IMR-90 (cell line): ENCODE results near the gene JAKMIP1. TPM values are rescaled to one million over a fixed set of nuclear protein-coding genes. Genes with fewer than 3 reads are reported as not detected.

Source experiments
- ATAC-seq: fragments of 200-7000 bp; cut with Tn5 transposase; 2 replicates; pipeline ENCODE4 v1.9.1; 2020; ENCODE audit warnings: low read depth, mild to moderate bottlenecking, moderate library complexity
- BruUV-seq: library from RNA; stranded (reverse); fragments of 400-500 nt; replicated peaks from 2 replicates; lab custom pipeline; 2021; lab: Mats Ljungman, UMichigan
- CTCF ChIA-PET: fragments of 300-600 bp; formaldehyde crosslinking; extraction: SDS; loops from one replicate; lab custom pipeline; 2021; ENCODE audit warnings: antibody characterized with exemption; lab: Yijun Ruan, JAX
- POLR2A ChIA-PET: fragments of 300-600 bp; sonication (Branson Sonifier 250); formaldehyde crosslinking; loops from one replicate; lab custom pipeline; 2022; ENCODE audit warnings: antibody characterized with exemption; ENCODE audit not compliant: unreplicated experiment; lab: Charles Lee
- DNase-seq: peaks from one replicate; pipeline ENCODE4 v3.0.0; 2013
- H2AFZ ChIP-seq: replicated peaks from 2 replicates; pipeline ENCODE3; 2013; ENCODE audit warnings: low read length, mild to moderate bottlenecking; ENCODE audit not compliant: poor library complexity
- H2AK5ac ChIP-seq: 2 replicates; pipeline ENCODE4 v1.6.1; 2013; ENCODE audit warnings: low read depth, low read length, inconsistent platforms
- H2AK9ac ChIP-seq: replicated peaks from 2 replicates; pipeline ENCODE3; 2013; ENCODE audit warnings: mild to moderate bottlenecking, low read depth, low read length, moderate library complexity; ENCODE audit not compliant: poor library complexity
- H2BK120ac ChIP-seq: 2 replicates; pipeline ENCODE4 v1.6.1; 2013; ENCODE audit warnings: low read depth, low read length, inconsistent platforms
- H2BK15ac ChIP-seq: 3 replicates; pipeline ENCODE4 v1.6.1; 2013; ENCODE audit warnings: low read depth, low read length, inconsistent platforms
- H2BK20ac ChIP-seq: 2 replicates; pipeline ENCODE4 v1.6.1; 2013; ENCODE audit warnings: low read depth, mild to moderate bottlenecking, inconsistent platforms, low read length, moderate library complexity
- H2BK5ac ChIP-seq: 2 replicates; pipeline ENCODE4 v1.6.1; 2013; ENCODE audit warnings: mild to moderate bottlenecking, low read depth, low read length, inconsistent platforms; ENCODE audit not compliant: poor library complexity, severe bottlenecking
- H3K14ac ChIP-seq: replicated peaks from 2 replicates; pipeline ENCODE4 v1.6.1; 2013; ENCODE audit warnings: low read depth, low read length, inconsistent platforms
- H3K18ac ChIP-seq: 2 replicates; pipeline ENCODE4 v1.6.1; 2013; ENCODE audit warnings: low read depth, low read length, control low read depth
- H3K23ac ChIP-seq: 2 replicates; pipeline ENCODE4 v1.6.1; 2013; ENCODE audit warnings: low read depth, low read length, inconsistent platforms
- H3K27ac ChIP-seq: 2 replicates; pipeline ENCODE4 v1.5.1; 2013; ENCODE audit warnings: mild to moderate bottlenecking, control low read depth, low read length; ENCODE audit not compliant: insufficient read depth
- H3K27me3 ChIP-seq: 2 replicates; pipeline ENCODE4 v1.6.1; 2013; ENCODE audit warnings: low read length; ENCODE audit not compliant: control insufficient read depth, insufficient read depth
- H3K36me3 ChIP-seq: 2 replicates; pipeline ENCODE4 v1.6.1; 2013; ENCODE audit warnings: low read length, mixed read lengths; ENCODE audit not compliant: control insufficient read depth, insufficient read depth
- H3K4ac ChIP-seq: 2 replicates; pipeline ENCODE4 v1.6.1; 2013; ENCODE audit warnings: low read depth, low read length, inconsistent platforms
- H3K4me1 ChIP-seq: 2 replicates; pipeline ENCODE4 v1.6.1; 2013; ENCODE audit warnings: low read length, mixed read lengths; ENCODE audit not compliant: control insufficient read depth, insufficient read depth
- H3K4me2 ChIP-seq: 2 replicates; pipeline ENCODE4 v1.6.1; 2013; ENCODE audit warnings: low read depth, mild to moderate bottlenecking, control low read depth, low read length, moderate library complexity
- H3K4me3 ChIP-seq: 2 replicates; pipeline ENCODE4 v1.5.1; 2013; ENCODE audit warnings: low read depth, mild to moderate bottlenecking, control low read depth, low read length, moderate library complexity; ENCODE audit not compliant: insufficient read depth
- H3K56ac ChIP-seq: 2 replicates; pipeline ENCODE4 v1.6.1; 2013; ENCODE audit warnings: low read length, inconsistent platforms; ENCODE audit not compliant: insufficient read depth; ENCODE audit errors: extremely low read depth
- H3K79me1 ChIP-seq, 2 experiments: 2 replicates each; pipeline ENCODE4 v1.6.1; 2013; ENCODE audit warnings: low read length in 2 of 2, inconsistent platforms in 1 of 2, low read depth in 1 of 2
- H3K9ac ChIP-seq: 2 replicates; pipeline ENCODE4 v1.6.1; 2013; ENCODE audit warnings: low read depth, low read length, control low read depth
- H3K9me1 ChIP-seq: 2 replicates; pipeline ENCODE4 v1.6.1; 2013; ENCODE audit warnings: low read length, inconsistent platforms; ENCODE audit not compliant: insufficient read depth
- H3K9me3 ChIP-seq: 2 replicates; pipeline ENCODE4 v1.6.1; 2013; ENCODE audit warnings: low read length; ENCODE audit not compliant: control insufficient read depth, insufficient read depth
- H4K20me1 ChIP-seq: 2 replicates; pipeline ENCODE4 v1.6.1; 2013; ENCODE audit warnings: low read length, inconsistent platforms; ENCODE audit not compliant: insufficient read depth
- H4K5ac ChIP-seq: 2 replicates; pipeline ENCODE4 v1.6.1; 2013; ENCODE audit warnings: mild to moderate bottlenecking, low read depth, low read length, control low read depth
- H4K8ac ChIP-seq, 2 experiments: 2 replicates each; pipeline ENCODE4 v1.6.1; 2013; ENCODE audit warnings: low read depth in 2 of 2, low read length in 2 of 2, control low read depth in 1 of 2, inconsistent platforms in 1 of 2
- H4K91ac ChIP-seq: 2 replicates; pipeline ENCODE4 v1.6.1; 2013; ENCODE audit warnings: low read depth, low read length, inconsistent platforms; ENCODE audit not compliant: insufficient read depth
- CEBPB ChIP-seq: IDR thresholded peaks from 2 replicates; pipeline ENCODE4 v1.6.1; 2012; ENCODE audit warnings: low read depth, low read length, improper control_type of control experiment
- FOS ChIP-seq: fragments of 150-350 bp; IDR thresholded peaks from 2 replicates; pipeline ENCODE4 v1.6.1; 2016; ENCODE audit warnings: low read depth, low read length
- MAFK ChIP-seq: IDR thresholded peaks from 2 replicates; pipeline ENCODE4 v1.6.1; 2012; ENCODE audit warnings: low read depth, low read length, improper control_type of control experiment
- MXI1 ChIP-seq: IDR thresholded peaks from 2 replicates; pipeline ENCODE4 v1.6.1; 2012; ENCODE audit warnings: low read depth, mild to moderate bottlenecking, low read length, moderate library complexity, borderline replicate concordance
- NFE2L2 ChIP-seq: fragments of 150-350 bp; IDR thresholded peaks from 2 replicates; pipeline ENCODE4 v1.6.1; 2016; ENCODE audit warnings: low read depth, mild to moderate bottlenecking, low read length
- POLR2A ChIP-seq: IDR thresholded peaks from 2 replicates; pipeline ENCODE4 v1.6.1; 2012; ENCODE audit warnings: mild to moderate bottlenecking, low read depth, low read length
- RAD21 ChIP-seq: IDR thresholded peaks from 2 replicates; pipeline ENCODE4 v1.6.1; 2012; ENCODE audit warnings: low read length, improper control_type of control experiment
- RFX5 ChIP-seq: IDR thresholded peaks from 2 replicates; pipeline ENCODE4 v1.8.0; 2012; ENCODE audit warnings: low read depth, mild to moderate bottlenecking, low read length, moderate library complexity
- SMC3 ChIP-seq: fragments of 150-350 bp; IDR thresholded peaks from 2 replicates; pipeline ENCODE4 v1.6.1; 2016; ENCODE audit warnings: low read depth, mild to moderate bottlenecking, antibody characterized with exemption, low read length, moderate library complexity
- WGBS, 2 experiments: methylation state at CpG; one replicate each; pipeline versions ENCODE4 v1.1.5 to v1.1.7; 2013; ENCODE audit warnings: missing lambda C conversion rate in 2 of 2; ENCODE audit not compliant: insufficient read length in 1 of 2; ENCODE audit errors: extremely low coverage in 2 of 2; 5-methylcytosine and 5-hydroxymethylcytosine counted together
- dilution Hi-C: fragments of 300-500 bp; cut with HindIII; formaldehyde crosslinking; loops from one replicate; pipeline ENCODE4 v1.14.3; 2018; ENCODE audit warnings: low sequenced_read_pairs; ENCODE audit not compliant: unreplicated experiment
- in situ Hi-C: fragments of 300-500 bp; cut with MboI; formaldehyde crosslinking; loops from 3 replicates; pipeline ENCODE4 v1.14.3; 2019; ENCODE audit warnings: low sequenced_read_pairs, inconsistent platforms, mixed read lengths
- intact Hi-C: fragments of 100-400 bp; cut with micrococcal nuclease; formaldehyde crosslinking; loops from 2 replicates; pipeline ENCODE4 v1.10.0; 2022
- polyA plus RNA-seq, 3 experiments: library from polyadenylated mRNA; depleted of rRNA; stranded (reverse); fragments of >200 nt; gene quantifications; 2 replicates each; pipeline ENCODE4 v1.2.3, GENCODE V29; 2012; ENCODE audit warnings: low replicate concordance in 1 of 3
- total RNA-seq: library from RNA; depleted of rRNA; stranded (reverse); fragments of >200 nt; gene quantifications from 2 replicates; pipeline ENCODE4 v1.2.3, GENCODE V29; 2012
- TF ChIP-seq, protein P1 (sequence below): conservative IDR thresholded peaks from 2 replicates; pipeline ENCODE4 v1.5.1; 2012; ENCODE audit warnings: mild to moderate bottlenecking, low read depth, low read length, improper control_type of control experiment
- TF ChIP-seq, protein P2 (sequence below): fragments of 150-350 bp; IDR thresholded peaks from 2 replicates; pipeline ENCODE4 v1.6.1; 2016; ENCODE audit warnings: low read depth, mild to moderate bottlenecking, low read length, moderate library complexity, borderline replicate concordance
- TF ChIP-seq, protein P3 (sequence below): fragments of 150-350 bp; IDR thresholded peaks from 2 replicates; pipeline ENCODE4 v1.6.1; 2017; ENCODE audit warnings: mild to moderate bottlenecking, antibody characterized with exemption, low read length, low read depth

JAKMIP1 gene
- total and polyA plus RNA-seq, 2 of the 4 experiments (the other 2 are of a cell fraction), result not detected

GRCh38 chr4:5982156-5982973 is 218.0 kb downstream of the JAKMIP1 start (continued):
- TF ChIP-seq SMC3, result no peak

- Histone ChIP-seq H2BK15ac (no peak overlapping the region), H4K8ac (no peak overlapping the region), H3K4me3 (no peak overlapping the region), H3K23ac (no peak overlapping the region), H3K4me2 (no peak overlapping the region), H4K91ac (no peak overlapping the region), H3K18ac (no peak overlapping the region), H3K9me1 (no peaks in the 10 kb centered on the region), H3K9me3 (no peaks in the 10 kb centered on the region), H4K5ac (no peak overlapping the region), H3K27me3 (no peaks in the 10 kb centered on the region), H2AFZ (no peak overlapping the region), H3K79me1 (no peaks in the 10 kb centered on the region), H3K27ac (no peak overlapping the region), H2AK9ac (no peak overlapping the region), H4K20me1 (no peaks in the 10 kb centered on the region), H2BK120ac (no peak overlapping the region), H2BK20ac (no peak overlapping the region), H3K4me1 (no peaks in the 10 kb centered on the region), H2AK5ac (no peak overlapping the region), H3K36me3 (no peaks in the 10 kb centered on the region), H3K14ac (no peak overlapping the region), H2BK5ac (no peak overlapping the region), H3K9ac (no peak overlapping the region), H3K56ac (no peak overlapping the region), H3K4ac (no peak overlapping the region)
- ChIA-PET POLR2A (no interaction called here), CTCF (no interaction called here)
- intact Hi-C loops (no loop called here), dilution Hi-C loops (no loop called here), in situ Hi-C loops (no loop called here)
- DNase-seq (no peak), ATAC-seq (no peak)
- WGBS, 2 experiments, result no CpG with 5 or more reads among the region's 3 CpGs
- BruUV-seq, result no TSS peak
- TF ChIP-seq POLR2A (no peak), RAD21 (no peak), RFX5 (no peak), MAFK (no peak), NFE2L2 (no peak), FOS (no peak), CEBPB (no peak), MXI1 (no peak)
- TF ChIP-seq, protein P1, sequence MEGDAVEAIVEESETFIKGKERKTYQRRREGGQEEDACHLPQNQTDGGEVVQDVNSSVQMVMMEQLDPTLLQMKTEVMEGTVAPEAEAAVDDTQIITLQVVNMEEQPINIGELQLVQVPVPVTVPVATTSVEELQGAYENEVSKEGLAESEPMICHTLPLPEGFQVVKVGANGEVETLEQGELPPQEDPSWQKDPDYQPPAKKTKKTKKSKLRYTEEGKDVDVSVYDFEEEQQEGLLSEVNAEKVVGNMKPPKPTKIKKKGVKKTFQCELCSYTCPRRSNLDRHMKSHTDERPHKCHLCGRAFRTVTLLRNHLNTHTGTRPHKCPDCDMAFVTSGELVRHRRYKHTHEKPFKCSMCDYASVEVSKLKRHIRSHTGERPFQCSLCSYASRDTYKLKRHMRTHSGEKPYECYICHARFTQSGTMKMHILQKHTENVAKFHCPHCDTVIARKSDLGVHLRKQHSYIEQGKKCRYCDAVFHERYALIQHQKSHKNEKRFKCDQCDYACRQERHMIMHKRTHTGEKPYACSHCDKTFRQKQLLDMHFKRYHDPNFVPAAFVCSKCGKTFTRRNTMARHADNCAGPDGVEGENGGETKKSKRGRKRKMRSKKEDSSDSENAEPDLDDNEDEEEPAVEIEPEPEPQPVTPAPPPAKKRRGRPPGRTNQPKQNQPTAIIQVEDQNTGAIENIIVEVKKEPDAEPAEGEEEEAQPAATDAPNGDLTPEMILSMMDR, result no peak
- TF ChIP-seq, protein P2, sequence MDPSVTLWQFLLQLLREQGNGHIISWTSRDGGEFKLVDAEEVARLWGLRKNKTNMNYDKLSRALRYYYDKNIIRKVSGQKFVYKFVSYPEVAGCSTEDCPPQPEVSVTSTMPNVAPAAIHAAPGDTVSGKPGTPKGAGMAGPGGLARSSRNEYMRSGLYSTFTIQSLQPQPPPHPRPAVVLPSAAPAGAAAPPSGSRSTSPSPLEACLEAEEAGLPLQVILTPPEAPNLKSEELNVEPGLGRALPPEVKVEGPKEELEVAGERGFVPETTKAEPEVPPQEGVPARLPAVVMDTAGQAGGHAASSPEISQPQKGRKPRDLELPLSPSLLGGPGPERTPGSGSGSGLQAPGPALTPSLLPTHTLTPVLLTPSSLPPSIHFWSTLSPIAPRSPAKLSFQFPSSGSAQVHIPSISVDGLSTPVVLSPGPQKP, result no peak
- TF ChIP-seq, protein P3, sequence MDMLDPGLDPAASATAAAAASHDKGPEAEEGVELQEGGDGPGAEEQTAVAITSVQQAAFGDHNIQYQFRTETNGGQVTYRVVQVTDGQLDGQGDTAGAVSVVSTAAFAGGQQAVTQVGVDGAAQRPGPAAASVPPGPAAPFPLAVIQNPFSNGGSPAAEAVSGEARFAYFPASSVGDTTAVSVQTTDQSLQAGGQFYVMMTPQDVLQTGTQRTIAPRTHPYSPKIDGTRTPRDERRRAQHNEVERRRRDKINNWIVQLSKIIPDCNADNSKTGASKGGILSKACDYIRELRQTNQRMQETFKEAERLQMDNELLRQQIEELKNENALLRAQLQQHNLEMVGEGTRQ, result no peak
Measured at GRCh38 chr4:5980436-5981155, 219.8 kb downstream of the JAKMIP1 start.
